GM18861 (cell line): ENCODE measurements around the gene MYO16.
A peak's percentile ranks its signal among the peaks of the same experiment; 100 is the strongest.
"Not testable (repeated sequence)": the region's sequence is repeated elsewhere in the genome, so short reads cannot be mapped to it uniquely, and the experiment has no call there.

Experiments
- ATAC-seq: cut with Tn5 transposase; IDR thresholded peaks from one replicate; pipeline ENCODE4 v1.9.1; 2021; ENCODE audit not compliant: unreplicated experiment

Gene MYO16

GRCh38 chr13:109036078-109036780 is 406.8 kb downstream of the MYO16 start:
- no peak for ATAC-seq

- no peak for ATAC-seq
Observed at GRCh38 chr13:109043636-109044035, 414.2 kb downstream of the MYO16 start.

- ATAC-seq, result no peak
Observed at GRCh38 chr13:109055850-109056249, 426.4 kb downstream of the MYO16 start.

GRCh38 chr13:109058087-109058486 is 428.7 kb downstream of the MYO16 start:
- ATAC-seq, result no peak

DNA sequence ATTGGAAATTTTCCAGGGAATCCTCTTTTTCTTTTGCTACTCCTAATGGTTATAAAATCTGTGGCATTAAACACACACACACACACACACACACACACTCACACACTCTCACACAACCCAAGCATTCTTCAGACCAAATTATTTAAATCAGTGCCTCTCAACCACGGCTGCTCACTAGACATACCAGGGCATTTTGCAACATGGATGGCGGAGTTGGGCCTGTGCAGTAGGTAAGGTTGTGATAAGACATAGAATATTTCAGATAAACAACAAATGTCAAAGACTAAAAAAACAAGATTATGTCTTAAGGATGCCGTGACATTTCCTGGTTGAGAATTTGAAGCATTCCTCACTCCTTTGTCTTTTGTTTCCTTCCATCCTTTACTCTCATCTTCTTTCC is 443.1 kb downstream of the MYO16 start:
- ATAC-seq, result no peak

DNA sequence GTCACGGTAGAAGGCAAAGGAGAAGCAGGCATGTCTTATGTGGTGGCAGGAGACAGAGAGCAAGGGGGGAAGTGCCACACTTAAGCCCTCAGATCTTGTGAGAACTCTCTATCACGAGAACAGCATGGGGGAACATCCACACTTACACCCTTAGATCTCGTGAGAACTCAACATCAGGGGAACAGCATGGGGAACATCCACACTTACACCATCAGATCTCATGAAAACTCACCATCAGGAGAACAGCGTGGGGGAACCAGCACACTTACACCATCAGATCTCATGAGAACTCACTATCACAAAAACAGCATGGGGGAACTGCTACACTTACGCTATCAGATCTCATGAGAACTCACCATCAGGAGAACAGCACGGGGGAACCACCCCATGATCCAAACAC is 445.0 kb downstream of the MYO16 start:
- no peak for ATAC-seq

DNA sequence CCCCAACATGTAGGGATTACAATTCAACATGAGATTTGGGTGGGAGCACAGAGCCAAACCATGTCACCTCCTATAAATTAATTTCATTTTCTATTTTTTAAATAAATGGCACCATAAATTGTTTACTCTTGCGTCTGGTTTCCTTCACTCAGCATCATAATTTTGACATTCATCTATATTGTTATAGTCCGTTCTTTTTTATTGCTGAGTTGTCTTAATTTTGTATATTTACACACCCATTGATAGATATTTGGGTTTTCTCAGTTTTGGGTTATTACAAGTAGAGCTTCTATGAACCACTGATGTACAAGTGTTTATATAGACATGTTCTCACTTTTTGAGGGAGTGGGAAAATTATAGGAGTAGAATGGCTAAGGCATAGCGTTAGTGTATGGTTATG is 445.4 kb downstream of the MYO16 start:
- ATAC-seq, result no peak

DNA sequence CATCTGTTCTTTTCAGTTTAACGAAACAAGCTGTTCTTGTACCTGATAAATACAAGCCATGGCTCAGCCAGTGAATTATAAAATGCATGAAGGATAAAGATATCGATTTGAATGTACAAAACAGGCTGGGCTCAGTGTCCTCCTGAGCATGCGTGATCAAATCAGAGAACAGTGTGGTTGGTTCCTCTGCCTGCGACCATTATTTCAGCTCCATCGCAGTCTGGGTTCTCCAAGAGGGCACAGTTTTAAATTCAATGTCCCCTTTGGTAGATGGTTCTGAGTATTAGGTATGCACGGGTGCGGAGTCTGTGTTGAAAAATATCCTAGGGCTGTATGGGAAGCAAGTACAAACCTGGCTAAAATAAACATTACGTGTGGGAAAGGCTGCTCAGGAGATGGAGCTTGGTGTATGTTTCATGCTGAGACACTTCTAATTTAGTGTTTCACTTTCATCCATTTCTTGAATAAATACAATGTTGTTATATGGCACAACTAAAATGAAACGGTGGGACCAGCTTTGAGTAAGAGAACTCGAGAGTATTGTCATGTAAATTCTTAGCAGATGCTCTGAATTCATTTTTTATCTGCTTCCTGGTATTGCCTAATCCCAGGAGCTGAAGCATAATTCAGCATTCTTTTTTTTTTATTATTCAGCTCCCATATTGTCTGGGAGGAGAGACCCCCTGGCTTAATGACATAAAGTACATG is 458.7 kb downstream of the MYO16 start:
- ATAC-seq, result no peak

GRCh38 chr13:109088624-109088917 is 459.2 kb downstream of the MYO16 start:
- ATAC-seq, result no peak

DNA sequence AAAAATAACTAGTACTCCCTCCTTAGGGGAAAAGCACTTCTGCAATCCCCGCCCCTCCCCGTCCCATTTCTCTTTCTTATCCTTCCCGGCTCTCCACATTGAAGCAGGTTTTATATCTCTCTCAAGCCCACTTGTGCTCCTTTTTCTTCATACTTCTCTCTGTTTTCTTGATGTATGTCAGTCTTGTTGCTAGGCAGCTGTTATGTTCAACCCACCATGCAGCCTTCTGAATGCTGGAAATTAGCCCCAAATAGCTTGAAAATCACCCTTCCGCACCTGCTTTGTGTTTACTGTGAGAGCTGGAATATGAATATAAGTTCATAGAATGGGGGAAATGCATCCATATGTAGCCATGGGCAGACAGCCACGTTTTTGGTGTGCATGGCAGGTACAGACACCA is 461.4 kb downstream of the MYO16 start:
- ATAC-seq, result no peak

DNA sequence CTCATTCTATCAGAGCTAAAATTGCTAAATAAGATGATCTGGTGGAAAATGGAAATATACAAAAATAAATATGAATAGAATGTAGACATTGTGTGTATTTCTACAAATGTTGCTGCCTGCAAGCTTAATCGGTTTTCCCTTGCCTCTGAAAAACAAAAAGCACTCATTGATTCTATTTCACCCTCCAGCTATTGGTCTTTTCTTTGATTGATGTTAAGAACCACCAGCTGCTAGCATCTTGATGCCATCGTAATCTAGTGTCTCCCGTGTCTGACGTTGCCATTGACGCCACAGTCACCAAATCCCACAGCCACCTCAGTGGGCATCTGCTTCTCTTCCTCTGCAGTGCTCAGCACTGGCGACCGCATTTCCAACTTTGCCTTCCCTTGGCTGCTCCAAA is 461.8 kb downstream of the MYO16 start:
- no peak for ATAC-seq

- not testable (repeated sequence) for ATAC-seq
Observed at GRCh38 chr13:109092186-109092585, 462.8 kb downstream of the MYO16 start.

GRCh38 chr13:109093998-109094397 is 464.6 kb downstream of the MYO16 start:
- no peak for ATAC-seq

GRCh38 chr13:109095126-109095525 is 465.7 kb downstream of the MYO16 start:
- no peak for ATAC-seq

DNA sequence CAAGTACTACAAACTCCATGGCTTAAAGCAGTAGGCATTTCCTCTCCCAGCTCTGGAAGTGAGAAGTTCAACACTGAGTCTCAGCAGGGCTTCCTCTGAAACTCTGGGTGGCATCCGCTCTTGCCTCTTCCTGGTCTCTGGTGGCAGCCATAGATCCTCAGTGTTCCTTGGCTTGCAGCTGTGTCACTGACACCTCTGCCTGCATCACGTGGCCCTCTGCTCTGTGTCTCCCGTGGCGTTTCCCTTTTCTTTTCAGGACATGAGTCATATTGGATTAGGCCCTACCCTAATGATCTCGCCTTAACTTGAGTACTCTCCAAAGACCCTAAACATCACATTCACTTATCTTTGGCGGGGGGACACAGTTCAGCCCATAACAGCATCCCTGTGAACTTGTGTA is 466.7 kb downstream of the MYO16 start:
- no peak for ATAC-seq

- ATAC-seq, result no peak
Observed at GRCh38 chr13:109100705-109101304, 471.4 kb downstream of the MYO16 start.

DNA sequence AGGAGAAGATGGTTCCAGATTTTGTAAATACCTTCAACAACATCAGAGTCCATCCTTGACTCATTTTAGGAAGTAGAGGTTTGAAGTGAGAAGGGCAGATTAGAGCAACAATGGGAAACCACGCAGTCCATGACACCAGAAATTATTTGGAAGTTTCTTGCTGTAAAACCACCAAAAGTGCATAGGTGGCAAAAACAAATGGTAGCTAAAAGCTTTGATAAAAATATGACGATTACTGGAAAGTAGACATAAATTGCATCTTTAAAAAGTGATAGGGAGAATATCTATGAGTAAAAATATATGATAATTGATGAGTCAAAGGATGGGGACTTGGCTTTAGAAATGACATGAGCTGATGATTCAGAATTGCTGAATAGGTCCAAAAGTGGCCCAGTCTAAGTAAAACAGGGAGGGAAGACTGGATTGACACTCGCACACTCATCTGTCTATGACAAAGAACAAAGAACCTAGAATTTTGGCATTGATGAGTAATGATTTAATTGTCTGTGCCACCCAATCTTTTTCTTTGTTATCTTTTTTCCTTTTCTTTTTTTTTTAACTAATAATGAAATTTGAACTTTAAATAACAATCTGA is 472.2 kb downstream of the MYO16 start:
- no peak for ATAC-seq

- ATAC-seq, result no peak
Observed at GRCh38 chr13:109105899-109106298, 476.5 kb downstream of the MYO16 start.

DNA sequence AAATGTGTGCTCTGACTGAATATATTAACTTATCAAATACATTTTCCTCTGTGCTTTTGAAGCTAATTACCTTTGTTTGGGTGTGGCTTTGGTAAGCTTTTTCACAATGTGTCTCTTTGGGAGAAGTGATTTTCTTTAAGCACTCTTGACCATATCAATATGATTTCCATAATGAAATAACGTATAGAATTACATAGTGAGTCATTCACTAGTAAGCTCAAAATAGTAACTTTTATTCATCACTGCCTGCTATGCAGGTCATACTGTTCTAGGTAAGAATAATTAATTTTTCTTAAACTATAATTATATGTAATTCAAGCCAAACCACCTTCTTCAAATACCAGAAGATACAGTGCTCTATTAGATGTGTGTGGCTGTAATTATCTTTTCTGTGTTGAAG is 480.7 kb downstream of the MYO16 start:
- no peak for ATAC-seq

GRCh38 chr13:109111141-109111540 is 481.7 kb downstream of the MYO16 start:
- ATAC-seq, result no peak

DNA sequence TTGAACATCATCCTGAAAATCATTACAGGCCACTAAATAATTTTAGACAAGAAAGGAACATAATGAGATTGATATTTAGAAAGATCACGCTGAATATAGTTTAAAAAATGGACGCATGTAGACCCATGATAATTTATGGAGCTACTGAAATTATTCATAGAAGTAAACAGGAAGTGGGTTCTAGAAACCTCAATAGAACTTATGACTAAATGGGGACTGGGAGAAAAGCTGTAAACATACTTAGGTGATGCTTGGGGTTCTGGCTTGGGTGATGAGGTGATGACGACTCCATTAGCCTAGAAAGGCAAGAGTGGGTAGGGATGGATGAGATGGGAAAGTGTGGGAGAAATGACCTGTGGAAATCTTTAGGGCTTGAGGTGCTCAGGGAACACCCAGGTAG is 484.0 kb downstream of the MYO16 start:
- ATAC-seq, result peak; percentile 83

- no peak for ATAC-seq
Observed at GRCh38 chr13:109114162-109114561, 484.8 kb downstream of the MYO16 start.
